Cardiac fibroblast (primary cell): ENCODE data around the gene MAP3K5.

Experiments
- DNase-seq, 2 donors: peaks; one replicate each; pipeline versions ENCODE4 v3.0.0 to v3.0.0-alpha.2; 2010; ENCODE audit warnings: low read depth in 2 of 2
- H3K4me3 ChIP-seq, 2 donors: replicated peaks in 1 of 2; 1 replicate in 1 of 2; 2 replicates in 1 of 2; pipeline ENCODE4 v1.5.1; 2011; ENCODE audit warnings: low read depth in 2 of 2, low read length in 2 of 2, mild to moderate bottlenecking in 2 of 2, moderate library complexity in 1 of 2
- CTCF ChIP-seq: IDR thresholded peaks from one replicate; pipeline ENCODE4 v1.5.1; 2011; ENCODE audit warnings: low read depth, mild to moderate bottlenecking, low read length, inconsistent platforms

MAP3K5 gene

GRCh38 chr6:136662347-136663237, 129.7 kb downstream of the MAP3K5 start:
- no peak for DNase-seq
- H3K4me3 ChIP-seq: no peak overlapping the region
- no peak for TF ChIP-seq CTCF

GRCh38 chr6:136660727-136661126, 131.6 kb downstream of the MAP3K5 start:
- no peak for TF ChIP-seq CTCF
- H3K4me3 ChIP-seq: no peak overlapping the region

GRCh38 chr6:136659991-136660499, 132.2 kb downstream of the MAP3K5 start:
- no peak overlapping the region for H3K4me3 ChIP-seq
- no peak for DNase-seq
- TF ChIP-seq CTCF: no peak

More at GRCh38 chr6:136660727-136661126, 131.6 kb downstream of the MAP3K5 start:
- DNase-seq: no peak

- no peak for TF ChIP-seq CTCF
- no peak for DNase-seq
- H3K4me3 ChIP-seq: no peak overlapping the region
These were observed 133.6 kb downstream of the MAP3K5 start for GRCh38 chr6:136658711-136659110.

GRCh38 chr6:136657666-136658065, 134.6 kb downstream of the MAP3K5 start:
- peak in 1 of 2 donors; percentile 50 for DNase-seq
- no peak overlapping the region for H3K4me3 ChIP-seq
- no peak for TF ChIP-seq CTCF

GRCh38 chr6:136656121-136656520, 136.2 kb downstream of the MAP3K5 start:
- H3K4me3 ChIP-seq: no peak overlapping the region
- DNase-seq: peak in 1 of 2 donors; percentile 19
- TF ChIP-seq CTCF: no peak
